Muscle layer of colon (tissue), 2 donors: ENCODE measurements around the gene GPC4.

Experiments used
- H3K27ac ChIP-seq: one replicate; pipeline ENCODE4 v1.7.0; 2013; ENCODE audit warnings: low read depth, mild to moderate bottlenecking, low read length, moderate library complexity
- H3K27me3 ChIP-seq, 2 donors: one replicate each; pipeline ENCODE4 v1.7.0; 2013; ENCODE audit warnings: low read length in 2 of 2, mild to moderate bottlenecking in 2 of 2; ENCODE audit not compliant: insufficient read depth in 2 of 2, control insufficient read depth in 1 of 2
- H3K36me3 ChIP-seq: one replicate; pipeline ENCODE4 v1.7.0; 2013; ENCODE audit warnings: mild to moderate bottlenecking, low read length; ENCODE audit not compliant: insufficient read depth
- H3K4me1 ChIP-seq: one replicate; pipeline ENCODE4 v1.7.0; 2013; ENCODE audit warnings: mild to moderate bottlenecking, low read length; ENCODE audit not compliant: insufficient read depth
- H3K4me3 ChIP-seq, 2 donors: one replicate each; pipeline ENCODE4 v1.7.0; 2013; ENCODE audit warnings: low read length in 2 of 2, low read depth in 1 of 2, mild to moderate bottlenecking in 1 of 2, moderate library complexity in 1 of 2
- H3K9ac ChIP-seq: one replicate; pipeline ENCODE4 v1.7.0; 2013; ENCODE audit warnings: low read length
- H3K9me3 ChIP-seq: one replicate; pipeline ENCODE4 v1.7.0; 2013; ENCODE audit warnings: mild to moderate bottlenecking, low read length
- donor health status: abdominal sarcoma.
- donor health status: Adenocarcinoma of cecum.

Gene GPC4

GRCh38 chrX:133415276-133416105 is at the start of gene GPC4:
Gene GPC4, minus strand, starts transcription at chrX:133415489. Its CDS starts 524 bp downstream, at chrX:133414965.
- Histone ChIP-seq H3K9ac (peak within 1 kb of the TSS; percentile 33), H3K27me3 (peaks cover 0 to 4% of the 10 kb centered on the region in 2 donors), H3K36me3 (no peaks in the 10 kb centered on the region)

GRCh38 chrX:133461231-133461630 is 45.9 kb upstream of the GPC4 start:
- Histone ChIP-seq H3K27me3 (no peaks in the 10 kb centered on the region), H3K9me3 (no peaks in the 10 kb centered on the region), H3K36me3 (no peaks in the 10 kb centered on the region), H3K9ac (no peak overlapping the region), H3K4me1 (no peaks in the 10 kb centered on the region), H3K4me3 (no peak overlapping the region), H3K27ac (no peak overlapping the region)

More at GRCh38 chrX:133415276-133416105, at the start of gene GPC4:
- Histone ChIP-seq H3K4me1 (peaks cover 15% of the 10 kb centered on the region), H3K4me3 (peak within 1 kb of the TSS; percentile 51 to 65), H3K9me3 (no peaks in the 10 kb centered on the region), H3K27ac (peak within 1 kb of the TSS; percentile 83)

- Histone ChIP-seq H3K4me1 (no peaks in the 10 kb centered on the region), H3K4me3 (no peak overlapping the region), H3K36me3 (no peaks in the 10 kb centered on the region), H3K27me3 (peaks cover 0 to 4% of the 10 kb centered on the region in 2 donors), H3K9me3 (no peaks in the 10 kb centered on the region), H3K9ac (no peak overlapping the region), H3K27ac (no peak overlapping the region)
Observed at GRCh38 chrX:133454924-133455323, 39.6 kb upstream of the GPC4 start.

- Histone ChIP-seq H3K36me3 (no peaks in the 10 kb centered on the region), H3K9me3 (no peaks in the 10 kb centered on the region), H3K27ac (no peak overlapping the region), H3K27me3 (peaks cover 0 to 4% of the 10 kb centered on the region in 2 donors), H3K9ac (no peak overlapping the region), H3K4me3 (no peak overlapping the region), H3K4me1 (no peaks in the 10 kb centered on the region)
Observed at GRCh38 chrX:133454491-133454914, 39.2 kb upstream of the GPC4 start.

- no peak overlapping the region for H3K4me3 ChIP-seq
- H3K27ac ChIP-seq: no peak overlapping the region
Observed at GRCh38 chrX:133448512-133449076, 33.3 kb upstream of the GPC4 start.

GRCh38 chrX:133444952-133445831 is 29.9 kb upstream of the GPC4 start:
- Histone ChIP-seq H3K27ac (no peak overlapping the region), H3K4me1 (no peaks in the 10 kb centered on the region), H3K4me3 (peak overlapping the region in 1 of 2 donors; percentile 28), H3K9me3 (no peaks in the 10 kb centered on the region), H3K9ac (no peak overlapping the region), H3K36me3 (no peaks in the 10 kb centered on the region), H3K27me3 (peaks cover 3 to 12% of the 10 kb centered on the region in 2 donors)

More at GRCh38 chrX:133448512-133449076, 33.3 kb upstream of the GPC4 start:
- Histone ChIP-seq H3K36me3 (no peaks in the 10 kb centered on the region), H3K9me3 (no peaks in the 10 kb centered on the region), H3K9ac (no peak overlapping the region), H3K4me1 (no peaks in the 10 kb centered on the region), H3K27me3 (peaks cover 3 to 4% of the 10 kb centered on the region in 2 donors)

GRCh38 chrX:133444196-133444595 is 28.9 kb upstream of the GPC4 start:
- Histone ChIP-seq H3K36me3 (no peaks in the 10 kb centered on the region), H3K9ac (no peak overlapping the region), H3K4me1 (no peaks in the 10 kb centered on the region), H3K27ac (no peak overlapping the region), H3K4me3 (no peak overlapping the region), H3K27me3 (peaks cover 3 to 17% of the 10 kb centered on the region in 2 donors), H3K9me3 (no peaks in the 10 kb centered on the region)

- Histone ChIP-seq H3K36me3 (no peaks in the 10 kb centered on the region), H3K4me3 (no peak overlapping the region), H3K9me3 (no peaks in the 10 kb centered on the region), H3K9ac (no peak overlapping the region), H3K27me3 (peaks cover 3 to 19% of the 10 kb centered on the region in 2 donors), H3K4me1 (no peaks in the 10 kb centered on the region), H3K27ac (no peak overlapping the region)
Observed at GRCh38 chrX:133440797-133441163, 25.5 kb upstream of the GPC4 start.

GRCh38 chrX:133440081-133440796 is 24.9 kb upstream of the GPC4 start:
- no peak overlapping the region for H3K9ac ChIP-seq
- peaks cover 3 to 20% of the 10 kb centered on the region in 2 donors for H3K27me3 ChIP-seq
- H3K4me3 ChIP-seq: no peak overlapping the region
- H3K36me3 ChIP-seq: no peaks in the 10 kb centered on the region
- no peaks in the 10 kb centered on the region for H3K9me3 ChIP-seq
- H3K27ac ChIP-seq: no peak overlapping the region
- H3K4me1 ChIP-seq: no peaks in the 10 kb centered on the region

- no peaks in the 10 kb centered on the region for H3K4me1 ChIP-seq
- peaks cover 0 to 20% of the 10 kb centered on the region in 2 donors for H3K27me3 ChIP-seq
- no peaks in the 10 kb centered on the region for H3K9me3 ChIP-seq
- no peak overlapping the region for H3K9ac ChIP-seq
- H3K4me3 ChIP-seq: no peak overlapping the region
- no peak overlapping the region for H3K27ac ChIP-seq
- H3K36me3 ChIP-seq: no peaks in the 10 kb centered on the region
Observed at GRCh38 chrX:133437766-133438165, 22.5 kb upstream of the GPC4 start.
